Esophagus muscularis mucosa (tissue), 3 donors: ENCODE measurements around the gene SMYD2.

Experiments
- CTCF ChIP-seq, 3 experiments: fragments of 200-600 bp in 2 of 3; fragments of 450-650 bp in 1 of 3; sonication (generic) in 2 of 3; IDR thresholded peaks; one replicate each; pipeline ENCODE4 v1.5.1; 2017 to 2019; ENCODE audit warnings: antibody characterized with exemption in 3 of 3, mild to moderate bottlenecking in 2 of 3, moderate library complexity in 1 of 3
- POLR2A ChIP-seq: fragments of 450-650 bp; IDR thresholded peaks from one replicate; pipeline ENCODE4 v1.6.1; 2017; ENCODE audit warnings: antibody characterized with exemption, moderate library complexity, mild to moderate bottlenecking, low read depth

GRCh38 chr1:214378492-214378891 lies 97.5 kb downstream of the SMYD2 start:
- TF ChIP-seq POLR2A, result no peak
- no peak for TF ChIP-seq CTCF (IDR thresholded peaks at IDR 0.05)
